Kasumi-1 (cell line): ENCODE results near the gene RPS15.
A peak's percentile ranks its signal among the peaks of the same experiment; 100 is the strongest.
"Not testable (repeated sequence)": the region's sequence is repeated elsewhere in the genome, so short reads cannot be mapped to it uniquely, and the experiment has no call there.

Source experiments
- DNase-seq, 2 experiments: peaks; one replicate each; lab custom pipeline; 2025; lab: John Stamatoyannopoulos, UW

RPS15 gene

GRCh38 chr19:1469255-1470054, 31.3 kb downstream of the RPS15 start:
- DNase-seq, result peak; percentile 41

GRCh38 chr19:1470055-1470304, 31.8 kb downstream of the RPS15 start:
- DNase-seq, result no peak

GRCh38 chr19:1470305-1471009, 32.3 kb downstream of the RPS15 start:
- no peak for DNase-seq

DNA sequence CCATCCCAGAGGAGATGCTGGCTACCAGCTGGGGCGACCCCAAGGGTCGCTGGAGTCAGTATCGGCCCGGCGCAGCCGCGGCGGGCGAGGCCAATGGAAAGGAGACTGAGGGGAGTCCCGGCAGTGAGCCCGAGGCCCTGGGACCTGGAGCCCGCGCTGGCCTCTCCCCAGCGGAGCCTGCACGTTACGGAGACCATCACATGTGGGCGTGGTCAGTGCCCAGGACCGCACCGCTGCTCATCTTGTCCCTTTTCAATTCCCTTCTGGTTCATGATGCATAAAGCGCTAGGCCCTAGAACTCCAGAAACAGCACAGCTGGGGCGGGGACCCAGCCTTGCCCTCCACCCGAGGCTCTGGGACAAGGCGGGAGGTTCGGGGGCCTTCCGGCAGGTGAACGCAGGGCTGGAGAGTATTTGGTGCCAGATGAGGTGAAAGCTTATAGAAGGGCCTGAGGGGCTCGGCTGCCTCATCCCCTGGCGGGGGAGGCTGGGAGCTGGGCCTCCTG, 32.9 kb downstream of the RPS15 start:
- DNase-seq, result no peak

DNA sequence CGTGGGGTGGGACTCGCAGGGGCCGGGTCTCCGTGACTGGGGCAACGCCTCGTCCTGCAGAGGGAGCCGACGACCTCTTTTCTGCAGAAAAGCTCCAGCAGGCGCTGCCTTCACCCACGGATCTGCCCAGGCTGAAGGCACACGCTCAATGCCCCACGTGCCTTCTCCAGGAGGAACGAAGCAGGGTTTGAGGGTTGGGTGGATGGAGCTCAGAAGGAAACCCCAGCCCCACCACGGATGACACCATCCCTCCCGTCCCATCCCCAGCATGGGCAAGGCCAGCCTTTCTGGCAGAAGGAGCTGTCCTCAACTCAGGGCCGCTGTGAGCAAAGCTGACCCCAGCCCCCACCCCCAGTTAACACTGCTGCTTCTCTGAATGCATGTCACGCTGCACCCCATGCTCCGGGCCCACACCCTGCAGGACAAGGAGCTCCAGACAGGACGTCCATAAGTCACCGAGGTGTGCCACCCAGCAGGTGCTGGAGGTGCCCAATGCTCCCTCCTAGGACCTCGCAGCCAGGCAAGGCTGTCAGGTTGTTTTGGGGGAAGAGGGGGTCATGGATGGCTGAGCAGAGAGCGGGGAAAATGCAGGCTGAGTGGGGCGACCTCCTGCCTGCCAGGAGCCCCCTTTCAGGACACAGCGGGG, 33.4 kb downstream of the RPS15 start:
- DNase-seq, result no peak

GRCh38 chr19:1472231-1473084, 34.3 kb downstream of the RPS15 start:
- no peak for DNase-seq

DNA sequence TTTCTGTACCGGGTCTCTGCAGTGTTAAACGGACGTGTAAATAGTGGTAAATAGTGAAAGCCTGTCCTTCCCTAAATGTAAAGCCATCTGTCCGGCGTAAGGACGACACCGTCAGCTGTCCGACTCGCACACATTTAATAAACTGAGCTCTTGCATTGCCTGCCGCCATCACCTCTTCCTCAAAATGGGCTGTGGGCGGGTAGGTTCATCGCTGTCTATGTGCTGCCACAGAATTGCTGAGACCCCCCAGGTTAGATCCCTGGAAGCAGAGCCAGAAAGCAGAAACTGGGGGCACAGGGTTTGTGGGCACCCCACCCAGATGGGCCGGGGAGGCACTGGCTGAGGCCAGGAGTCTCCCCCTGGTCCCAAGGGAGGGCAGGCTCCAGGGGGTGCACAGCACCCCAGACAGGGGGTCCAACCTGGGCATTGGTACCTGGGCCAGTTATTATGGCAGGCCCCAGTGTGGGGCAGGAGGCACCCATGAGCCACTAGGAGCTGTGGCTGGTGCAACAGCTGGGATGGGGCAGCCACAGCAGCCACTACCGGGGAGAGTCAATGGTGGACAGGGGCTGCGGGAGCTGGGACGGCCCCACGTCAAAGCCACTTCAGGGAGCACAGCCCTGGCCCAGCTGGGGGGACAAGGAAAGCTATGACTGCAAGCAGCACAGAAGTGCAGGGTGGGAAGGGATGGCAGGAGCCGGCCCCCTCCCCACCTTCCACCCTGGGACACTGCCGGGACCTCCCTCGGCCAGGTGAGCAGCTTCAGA, 35.1 kb downstream of the RPS15 start:
- no peak for DNase-seq

- DNase-seq, result no peak
Measured at GRCh38 chr19:1474011-1474764, 36.0 kb downstream of the RPS15 start.

DNA sequence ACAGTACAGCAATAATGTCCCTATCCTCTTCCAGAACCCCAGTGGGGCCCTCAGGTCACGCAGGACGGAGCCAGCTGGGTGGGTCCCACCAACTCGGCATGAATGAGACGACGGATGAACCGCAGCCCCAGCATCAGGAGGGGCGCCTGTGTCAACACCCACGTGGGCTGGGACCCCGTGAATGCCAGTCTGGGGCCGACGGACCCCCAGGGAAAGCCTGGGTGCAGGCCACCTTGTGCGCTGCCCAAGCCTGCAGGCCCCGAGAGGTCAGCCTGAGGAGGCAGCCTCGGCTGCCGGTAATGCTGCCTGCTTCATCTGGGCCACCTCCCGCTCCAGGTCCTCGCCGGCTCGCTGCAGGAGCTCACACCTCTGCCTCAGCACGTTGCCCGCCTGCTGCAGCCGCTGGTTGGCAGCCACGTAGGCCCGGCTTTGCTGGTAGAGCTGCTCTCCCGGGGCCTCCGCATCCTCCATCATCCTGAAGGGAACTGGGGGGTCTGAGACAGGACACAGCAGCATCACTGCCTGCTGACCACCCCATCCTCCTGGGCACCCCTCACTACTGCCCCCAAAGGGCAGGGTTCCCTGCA, 36.7 kb downstream of the RPS15 start:
- no peak for DNase-seq

DNA sequence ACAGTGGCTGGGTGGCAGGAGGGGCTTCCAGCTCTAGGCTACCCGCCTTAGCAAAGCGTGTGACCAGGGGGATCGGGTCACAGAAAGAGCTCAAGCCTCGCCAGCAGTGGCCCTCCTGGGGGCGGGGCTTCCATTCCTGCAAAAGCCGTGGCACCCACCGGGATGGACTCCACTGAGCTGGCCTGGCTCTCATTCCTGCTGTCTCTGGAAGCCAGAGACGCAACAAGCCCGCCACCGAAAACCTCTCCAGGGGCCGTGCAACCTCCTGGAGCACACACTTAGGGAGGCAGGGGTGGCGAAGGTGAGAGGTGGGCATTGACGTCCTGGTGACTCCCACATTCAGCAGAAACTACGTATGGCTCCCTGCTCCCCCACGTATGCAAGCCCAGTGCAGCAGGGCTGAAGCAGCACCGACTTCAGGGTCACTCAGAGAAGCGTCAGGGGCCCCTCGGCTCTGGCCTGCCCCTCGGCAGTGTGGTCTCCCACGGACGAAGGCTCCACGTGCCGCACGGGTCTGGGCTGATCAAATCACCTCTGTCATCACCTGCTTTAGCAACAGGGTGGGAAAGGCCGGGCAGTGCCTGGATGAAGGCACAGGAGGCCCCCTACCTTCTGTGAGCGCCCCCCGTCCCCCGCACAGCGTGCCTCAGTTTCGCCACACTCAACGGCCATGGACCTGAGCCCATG, 37.7 kb downstream of the RPS15 start:
- DNase-seq, result no peak

GRCh38 chr19:1477056-1477455, 38.9 kb downstream of the RPS15 start:
- DNase-seq, result not testable (repeated sequence)

- peak; percentile 92 to 93 for DNase-seq
Measured at GRCh38 chr19:1478934-1479707, 40.9 kb downstream of the RPS15 start, which contains the start of gene C19orf25. TSS of gene C19orf25 (minus strand) at chr19:1479215. CDS start at chr19:1478903, 312 bp downstream.

GRCh38 chr19:1481224-1481892, 43.2 kb downstream of the RPS15 start:
- DNase-seq, result no peak

DNA sequence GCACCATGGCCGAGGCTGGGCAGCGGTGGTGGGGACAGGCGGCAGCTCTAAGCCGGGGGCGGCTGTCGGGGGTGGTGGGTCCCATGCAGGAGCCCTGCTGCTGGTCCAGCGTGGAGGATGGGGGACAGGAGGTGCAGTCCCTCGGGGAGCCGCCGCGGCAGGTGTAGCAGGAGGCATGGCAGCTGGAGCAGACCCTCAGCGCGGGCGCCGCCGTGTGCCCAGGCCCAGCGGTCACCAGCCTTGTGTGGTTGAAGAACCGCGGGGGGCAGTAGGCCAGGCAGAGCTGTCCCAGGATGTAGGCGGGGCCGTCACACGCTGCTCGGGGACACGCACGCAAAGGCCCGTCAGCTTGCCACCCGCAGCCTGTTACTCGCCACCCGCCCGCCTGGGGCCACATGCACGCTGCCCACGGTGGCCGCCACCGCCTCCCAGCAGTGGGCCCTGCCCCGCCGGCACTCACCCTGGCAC, 43.7 kb downstream of the RPS15 start:
- no peak for DNase-seq

DNA sequence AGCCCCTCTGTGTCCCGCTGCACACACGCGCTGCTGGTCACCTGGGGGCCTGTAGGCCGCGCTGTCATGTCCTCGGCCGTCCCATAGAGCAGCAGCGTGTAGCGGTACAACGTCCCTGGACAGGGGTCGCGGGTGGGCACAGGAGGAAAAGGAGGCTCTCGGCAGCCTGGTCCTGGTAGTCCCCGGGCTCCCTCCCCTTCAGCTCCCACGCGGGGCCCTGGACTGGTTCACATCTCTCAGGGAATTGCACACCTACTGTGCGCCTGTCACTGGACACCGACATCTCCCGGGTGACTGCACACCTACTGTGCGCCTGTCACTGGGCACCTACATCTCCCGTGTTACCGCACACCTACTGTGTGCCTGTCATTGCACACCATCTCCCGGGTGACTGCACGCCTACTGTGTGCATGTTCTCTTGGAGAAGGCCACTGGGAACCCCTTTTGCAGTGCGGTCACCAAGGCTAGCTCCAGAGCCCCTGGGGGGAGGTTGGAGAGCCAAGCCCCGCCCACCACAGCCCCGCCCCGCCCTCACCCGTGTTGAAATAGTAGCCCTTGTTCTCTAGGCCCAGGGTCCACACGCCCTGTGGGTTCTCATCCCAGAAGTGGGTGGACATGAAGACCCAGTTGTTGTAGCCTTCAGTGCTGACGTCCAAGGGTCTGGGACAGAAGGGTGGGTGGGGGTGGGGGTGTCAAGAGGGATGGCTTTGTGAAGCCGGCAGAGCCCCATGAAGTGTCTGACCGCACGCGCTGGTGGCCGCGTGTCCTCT, 44.4 kb downstream of the RPS15 start:
- no peak for DNase-seq

DNA sequence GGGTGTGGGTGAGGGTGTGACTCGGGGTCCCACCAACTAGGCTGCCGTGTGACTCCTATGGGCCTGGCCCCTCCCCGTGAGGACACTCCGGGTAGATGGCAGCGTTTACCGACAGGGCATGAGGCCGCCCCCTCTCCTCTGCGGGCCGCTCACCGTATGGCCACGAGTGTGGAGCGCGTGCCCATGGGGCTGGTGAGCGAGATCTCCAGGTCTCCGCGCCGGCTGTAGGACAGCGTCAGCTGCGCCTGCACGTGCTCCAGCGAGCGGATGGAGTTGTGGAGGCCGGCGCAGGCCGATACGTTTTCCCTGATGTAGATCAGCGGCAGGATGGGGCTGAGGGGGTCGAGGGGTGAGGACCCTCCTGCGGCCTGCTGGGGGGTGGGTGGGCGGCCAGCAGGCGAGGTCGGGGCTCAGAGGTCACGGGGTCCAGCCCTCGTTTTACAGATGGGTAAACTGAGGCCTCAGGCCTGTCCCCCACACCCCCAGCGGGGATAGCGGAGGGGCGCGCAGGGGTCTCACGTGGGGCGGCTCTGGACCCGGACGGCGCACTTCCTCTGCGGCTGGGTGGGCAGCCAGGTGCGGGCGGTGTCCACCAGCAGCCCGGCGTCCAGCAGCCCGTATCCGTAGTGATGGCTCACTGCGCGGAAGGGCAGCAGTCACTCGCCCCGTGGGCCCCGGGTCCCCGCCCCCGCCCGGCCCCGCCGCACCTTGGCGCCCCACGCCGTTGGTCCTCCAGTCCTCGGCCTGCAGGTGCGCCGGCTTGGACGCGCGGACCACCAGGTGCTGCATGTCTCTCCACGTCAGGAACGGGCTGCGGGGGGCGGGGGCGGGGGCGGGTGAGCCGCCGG, 45.2 kb downstream of the RPS15 start:
- no peak for DNase-seq
